HepG2 (cell line): Measurements from ENCODE around the gene PIP5KL1. TPM values are rescaled to one million over a fixed set of nuclear protein-coding genes. Genes with fewer than 3 reads are reported as not detected.

Experiments
- ATRX ChIP-seq: sonication (generic); formaldehyde crosslinking; IDR thresholded peaks from 2 replicates; pipeline ENCODE4 v1.4.0; 2020; ENCODE audit warnings: missing genetic modification reagents, borderline replicate concordance
- DMTF1 ChIP-seq: sonication (generic); formaldehyde crosslinking; IDR thresholded peaks from 2 replicates; pipeline ENCODE4 v1.4.0; 2020; ENCODE audit warnings: mild to moderate bottlenecking, missing genetic modification reagents
- KMT2A ChIP-seq: sonication (generic); formaldehyde crosslinking; IDR thresholded peaks from 2 replicates; pipeline ENCODE4 v1.4.0; 2020; ENCODE audit warnings: missing genetic modification reagents
- NBN ChIP-seq: fragments of 450-650 bp; conservative IDR thresholded peaks from 2 replicates; pipeline ENCODE4 v1.6.1; 2017
- NPAS2 ChIP-seq: sonication (generic); formaldehyde crosslinking; IDR thresholded peaks from 2 replicates; pipeline ENCODE4 v1.8.0; 2022; ENCODE audit warnings: mild to moderate bottlenecking, missing genetic modification reagents, borderline replicate concordance
- NR2F1 ChIP-seq, 2 experiments: fragments of 450-650 bp in 1 of 2; formaldehyde crosslinking in 1 of 2; IDR thresholded peaks; 2 replicates each; pipeline versions ENCODE4 v1.5.0 to v1.6.1; 2016 to 2020; ENCODE audit warnings: mild to moderate bottlenecking in 1 of 2, missing compliant biosample characterization in 1 of 2, missing genetic modification reagents in 1 of 2, moderate library complexity in 1 of 2
- PCBP1 ChIP-seq: fragments of 200-400 bp; formaldehyde crosslinking; IDR thresholded peaks from 2 replicates; pipeline ENCODE4 v1.6.1; 2017; ENCODE audit warnings: mild to moderate bottlenecking, low read depth, low read length, borderline replicate concordance
- RFX5 ChIP-seq: IDR thresholded peaks from 2 replicates; pipeline ENCODE4 v1.6.1; 2011; ENCODE audit warnings: low read depth, low read length, improper control_type of control experiment
- ZBTB1 ChIP-seq: sonication (generic); formaldehyde crosslinking; IDR thresholded peaks from 2 replicates; pipeline ENCODE4 v1.4.0; 2020; ENCODE audit warnings: missing genetic modification reagents, borderline replicate concordance
- ZEB1 ChIP-seq: IDR thresholded peaks from 2 replicates; pipeline ENCODE4 v1.6.1; 2012; ENCODE audit warnings: mild to moderate bottlenecking, low read depth, inconsistent platforms; ENCODE audit not compliant: insufficient replicate concordance
- ZFY ChIP-seq: sonication (generic); formaldehyde crosslinking; IDR thresholded peaks from 2 replicates; pipeline ENCODE4 v1.4.0; 2020; ENCODE audit warnings: missing genetic modification reagents
- ZNF598 ChIP-seq: sonication (generic); formaldehyde crosslinking; IDR thresholded peaks from 2 replicates; pipeline ENCODE4 v1.5.1; 2020; ENCODE audit warnings: mild to moderate bottlenecking, missing genetic modification reagents, borderline replicate concordance
- ZNF816 ChIP-seq: sonication (generic); formaldehyde crosslinking; IDR thresholded peaks from 2 replicates; pipeline ENCODE4 v1.8.0; 2022; ENCODE audit warnings: missing genetic modification reagents, mild to moderate bottlenecking, borderline replicate concordance
- ZNF839 ChIP-seq: sonication (generic); formaldehyde crosslinking; IDR thresholded peaks from 2 replicates; pipeline ENCODE4 v1.4.0; 2020; ENCODE audit warnings: missing genetic modification reagents, mild to moderate bottlenecking, borderline replicate concordance
- ZNF850 ChIP-seq: sonication (generic); formaldehyde crosslinking; conservative IDR thresholded peaks from 2 replicates; pipeline ENCODE4 v1.9.0; 2021; ENCODE audit warnings: mild to moderate bottlenecking, missing genetic modification reagents
- polyA plus RNA-seq, 8 experiments: library from polyadenylated mRNA; depleted of rRNA in 3 of 8; stranded (reverse) in 7 of 8; unstranded in 1 of 8; fragments of >200 nt; fragmentation: Illumina TruSeq in 4 of 8; extraction: Trizol in 4 of 8; gene quantifications; 2 replicates each; pipeline versions ENCODE4 v1.2.1 to v1.2.3, GENCODE V29; 2011 to 2016; ENCODE audit warnings: low read depth in 4 of 8, missing spikeins in 1 of 8, mixed read lengths in 1 of 8; ENCODE audit not compliant: insufficient read depth in 1 of 8
- total RNA-seq, 5 experiments: library from RNA; depleted of rRNA; stranded (reverse); fragments of >200 nt; fragmentation: Illumina TruSeq; extraction: Trizol; gene quantifications; 2 replicates each; pipeline ENCODE4 v1.2.3, GENCODE V29; 2016; ENCODE audit warnings: low read depth in 1 of 5
- TF ChIP-seq, protein P1 (sequence below): IDR thresholded peaks from 2 replicates; pipeline ENCODE4 v1.6.1; 2016; ENCODE audit warnings: low read depth, borderline replicate concordance
- TF ChIP-seq, protein P2 (sequence below): sonication (generic); formaldehyde crosslinking; IDR thresholded peaks from 2 replicates; pipeline ENCODE4 v1.4.0; 2020; ENCODE audit warnings: missing genetic modification reagents
- TF ChIP-seq, protein P3 (sequence below): IDR thresholded peaks from 2 replicates; pipeline ENCODE4 v1.6.1; 2012; ENCODE audit warnings: low read length, improper control_type of control experiment
- TF ChIP-seq, protein P4 (sequence below): sonication (generic); formaldehyde crosslinking; conservative IDR thresholded peaks from 2 replicates; pipeline ENCODE4 v1.4.0; 2020; ENCODE audit warnings: missing genetic modification reagents

Gene PIP5KL1
- total and polyA plus RNA-seq, 2 of the 13 experiments (the other 11 are each of a cell fraction or from before 2014, with no cell fraction given): 0.20 to 0.49 TPM

DNA sequence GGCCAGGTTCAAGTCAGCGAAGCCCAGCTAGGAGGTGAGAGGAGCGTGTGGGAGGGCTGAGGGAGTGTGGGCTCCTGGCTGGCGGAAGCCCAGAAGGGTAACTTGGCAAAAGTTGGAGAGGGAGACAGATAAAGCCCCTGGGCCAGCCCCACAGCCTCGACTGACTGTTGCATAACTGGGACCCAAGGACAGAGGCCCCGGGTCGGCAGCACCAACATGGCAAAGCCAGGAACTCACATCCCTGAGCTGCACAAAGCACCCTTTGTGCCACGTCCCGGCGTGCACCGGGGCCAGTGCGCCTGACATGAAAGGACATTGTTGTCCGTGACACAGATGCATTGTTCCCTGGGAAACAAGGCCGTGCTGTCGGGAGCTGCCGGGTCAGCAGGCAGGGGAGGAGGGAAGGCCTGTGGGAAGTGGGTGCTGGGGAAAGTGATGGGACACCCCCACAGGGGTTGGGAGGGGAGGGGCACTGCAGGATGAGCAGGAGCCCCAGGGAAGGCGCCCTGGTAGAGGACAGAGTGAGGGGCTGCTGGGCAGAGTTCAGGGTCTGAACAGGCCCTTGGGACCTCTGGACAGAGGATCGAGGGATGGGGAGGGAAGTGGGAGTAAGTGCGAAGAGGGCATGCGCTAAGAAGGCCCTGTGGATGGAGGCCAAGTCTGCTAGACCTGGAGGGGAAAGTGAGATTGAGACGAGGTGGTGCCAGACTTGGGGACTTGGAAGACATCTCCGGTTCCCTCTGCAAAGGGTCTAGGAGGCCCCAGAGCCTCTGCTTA, 20.1 kb upstream of the PIP5KL1 start (continued):
- TF ChIP-seq NPAS2 (CRISPR knock-in tag) (no peak), KMT2A (CRISPR knock-in tag) (peak; percentile 24; the same call in 1 of the 2 replicates), NR2F1 (CRISPR knock-in tag; IDR thresholded peaks at IDR 0.05) (0 out of 4 replicates have a peak, but pooled peaks of 1 of the 2 experiments have one; percentile 73), ZBTB1 (CRISPR knock-in tag) (no peak), ATRX (CRISPR knock-in tag) (no peak), DMTF1 (0 out of 2 replicates have a peak, but pooled peaks have one; percentile 59), ZEB1 (no peak), ZNF598 (CRISPR knock-in tag) (peak; percentile 73; the same call in 1 of the 2 replicates), NBN (no peak), ZFY (peak; percentile 82), ZNF839 (CRISPR knock-in tag) (no peak), PCBP1 (peak; percentile 98), ZNF850 (CRISPR knock-in tag) (no peak), ZNF816 (no peak), RFX5 (no peak)
- TF ChIP-seq, protein P1, sequence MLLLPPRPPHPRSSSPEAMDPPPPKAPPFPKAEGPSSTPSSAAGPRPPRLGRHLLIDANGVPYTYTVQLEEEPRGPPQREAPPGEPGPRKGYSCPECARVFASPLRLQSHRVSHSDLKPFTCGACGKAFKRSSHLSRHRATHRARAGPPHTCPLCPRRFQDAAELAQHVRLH: peak; percentile 99; the same call in 1 of the 2 replicates
- TF ChIP-seq, protein P2, sequence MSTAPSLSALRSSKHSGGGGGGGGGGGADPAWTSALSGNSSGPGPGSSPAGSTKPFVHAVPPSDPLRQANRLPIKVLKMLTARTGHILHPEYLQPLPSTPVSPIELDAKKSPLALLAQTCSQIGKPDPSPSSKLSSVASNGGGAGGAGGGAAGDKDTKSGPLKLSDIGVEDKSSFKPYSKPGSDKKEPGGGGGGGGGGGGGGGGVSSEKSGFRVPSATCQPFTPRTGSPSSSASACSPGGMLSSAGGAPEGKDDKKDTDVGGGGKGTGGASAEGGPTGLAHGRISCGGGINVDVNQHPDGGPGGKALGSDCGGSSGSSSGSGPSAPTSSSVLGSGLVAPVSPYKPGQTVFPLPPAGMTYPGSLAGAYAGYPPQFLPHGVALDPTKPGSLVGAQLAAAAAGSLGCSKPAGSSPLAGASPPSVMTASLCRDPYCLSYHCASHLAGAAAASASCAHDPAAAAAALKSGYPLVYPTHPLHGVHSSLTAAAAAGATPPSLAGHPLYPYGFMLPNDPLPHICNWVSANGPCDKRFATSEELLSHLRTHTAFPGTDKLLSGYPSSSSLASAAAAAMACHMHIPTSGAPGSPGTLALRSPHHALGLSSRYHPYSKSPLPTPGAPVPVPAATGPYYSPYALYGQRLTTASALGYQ (CRISPR knock-in tag): peak; percentile 74; the same call in 1 of the 2 replicates
- TF ChIP-seq, protein P3, sequence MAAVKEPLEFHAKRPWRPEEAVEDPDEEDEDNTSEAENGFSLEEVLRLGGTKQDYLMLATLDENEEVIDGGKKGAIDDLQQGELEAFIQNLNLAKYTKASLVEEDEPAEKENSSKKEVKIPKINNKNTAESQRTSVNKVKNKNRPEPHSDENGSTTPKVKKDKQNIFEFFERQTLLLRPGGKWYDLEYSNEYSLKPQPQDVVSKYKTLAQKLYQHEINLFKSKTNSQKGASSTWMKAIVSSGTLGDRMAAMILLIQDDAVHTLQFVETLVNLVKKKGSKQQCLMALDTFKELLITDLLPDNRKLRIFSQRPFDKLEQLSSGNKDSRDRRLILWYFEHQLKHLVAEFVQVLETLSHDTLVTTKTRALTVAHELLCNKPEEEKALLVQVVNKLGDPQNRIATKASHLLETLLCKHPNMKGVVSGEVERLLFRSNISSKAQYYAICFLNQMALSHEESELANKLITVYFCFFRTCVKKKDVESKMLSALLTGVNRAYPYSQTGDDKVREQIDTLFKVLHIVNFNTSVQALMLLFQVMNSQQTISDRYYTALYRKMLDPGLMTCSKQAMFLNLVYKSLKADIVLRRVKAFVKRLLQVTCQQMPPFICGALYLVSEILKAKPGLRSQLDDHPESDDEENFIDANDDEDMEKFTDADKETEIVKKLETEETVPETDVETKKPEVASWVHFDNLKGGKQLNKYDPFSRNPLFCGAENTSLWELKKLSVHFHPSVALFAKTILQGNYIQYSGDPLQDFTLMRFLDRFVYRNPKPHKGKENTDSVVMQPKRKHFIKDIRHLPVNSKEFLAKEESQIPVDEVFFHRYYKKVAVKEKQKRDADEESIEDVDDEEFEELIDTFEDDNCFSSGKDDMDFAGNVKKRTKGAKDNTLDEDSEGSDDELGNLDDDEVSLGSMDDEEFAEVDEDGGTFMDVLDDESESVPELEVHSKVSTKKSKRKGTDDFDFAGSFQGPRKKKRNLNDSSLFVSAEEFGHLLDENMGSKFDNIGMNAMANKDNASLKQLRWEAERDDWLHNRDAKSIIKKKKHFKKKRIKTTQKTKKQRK: no peak
- TF ChIP-seq, protein P4, sequence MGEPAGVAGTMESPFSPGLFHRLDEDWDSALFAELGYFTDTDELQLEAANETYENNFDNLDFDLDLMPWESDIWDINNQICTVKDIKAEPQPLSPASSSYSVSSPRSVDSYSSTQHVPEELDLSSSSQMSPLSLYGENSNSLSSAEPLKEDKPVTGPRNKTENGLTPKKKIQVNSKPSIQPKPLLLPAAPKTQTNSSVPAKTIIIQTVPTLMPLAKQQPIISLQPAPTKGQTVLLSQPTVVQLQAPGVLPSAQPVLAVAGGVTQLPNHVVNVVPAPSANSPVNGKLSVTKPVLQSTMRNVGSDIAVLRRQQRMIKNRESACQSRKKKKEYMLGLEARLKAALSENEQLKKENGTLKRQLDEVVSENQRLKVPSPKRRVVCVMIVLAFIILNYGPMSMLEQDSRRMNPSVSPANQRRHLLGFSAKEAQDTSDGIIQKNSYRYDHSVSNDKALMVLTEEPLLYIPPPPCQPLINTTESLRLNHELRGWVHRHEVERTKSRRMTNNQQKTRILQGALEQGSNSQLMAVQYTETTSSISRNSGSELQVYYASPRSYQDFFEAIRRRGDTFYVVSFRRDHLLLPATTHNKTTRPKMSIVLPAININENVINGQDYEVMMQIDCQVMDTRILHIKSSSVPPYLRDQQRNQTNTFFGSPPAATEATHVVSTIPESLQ: no peak
